AG10803 (cell line): ENCODE results near the gene EEF1E1.
A peak's percentile ranks its signal among the peaks of the same experiment; 100 is the strongest.

Experiments
- DNase-seq: peaks from one replicate; pipeline ENCODE4 v3.0.0; 2010; ENCODE audit warnings: low read depth
- H3K4me3 ChIP-seq: 2 replicates; pipeline ENCODE4 v1.5.1; 2011; ENCODE audit warnings: mild to moderate bottlenecking, low read length, control low read depth
- TF ChIP-seq, protein P1 (sequence below): conservative IDR thresholded peaks from 2 replicates; pipeline ENCODE4 v1.5.1; 2011; ENCODE audit warnings: mild to moderate bottlenecking, low read length, control low read depth, inconsistent platforms

EEF1E1 gene

DNA sequence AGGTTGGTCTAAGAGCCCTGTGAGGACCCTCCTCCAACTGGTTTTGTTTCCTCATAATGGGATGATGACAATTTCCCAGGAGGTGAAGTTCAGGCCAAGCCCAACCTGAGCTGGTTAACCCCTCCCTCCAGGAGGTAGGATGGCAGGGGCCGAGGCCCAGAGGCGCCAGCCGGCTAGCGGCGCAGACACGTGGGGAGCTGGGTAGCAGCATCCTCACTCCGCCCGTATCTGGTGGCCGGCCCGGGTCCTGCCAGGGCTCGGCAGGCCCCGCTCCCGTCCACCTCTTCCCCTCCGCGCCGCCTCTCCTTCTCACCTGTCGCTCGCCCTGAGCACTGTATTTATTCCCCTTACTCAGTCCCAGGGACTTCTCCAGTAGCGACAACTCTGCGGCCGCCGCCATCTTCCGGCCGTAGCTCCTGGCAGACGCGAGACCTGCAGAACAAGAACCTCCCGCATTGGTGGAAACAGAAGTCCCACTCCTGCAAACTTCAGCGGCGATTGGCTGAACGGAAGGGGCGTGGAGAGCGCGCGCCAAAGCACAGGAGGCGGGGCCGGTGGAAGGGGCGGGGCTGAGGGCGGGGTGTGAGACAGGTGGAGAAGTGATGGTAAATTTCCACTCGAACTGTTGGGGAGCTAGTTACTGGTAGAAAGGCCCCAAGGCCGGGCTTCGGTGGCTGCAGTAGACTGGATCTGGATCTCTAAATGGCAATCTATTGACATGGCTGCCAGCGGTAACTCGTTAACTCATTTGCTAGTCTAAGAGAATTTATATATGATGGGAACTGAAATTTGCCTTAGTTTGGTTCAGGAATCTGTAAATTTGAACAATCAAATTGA is at the start of gene EEF1E1:
Gene EEF1E1, minus strand, starts transcription at position 427 of the 837 bp plus-strand sequence. Its CDS starts 27 bp downstream, at position 400.
- TF ChIP-seq, protein P1, sequence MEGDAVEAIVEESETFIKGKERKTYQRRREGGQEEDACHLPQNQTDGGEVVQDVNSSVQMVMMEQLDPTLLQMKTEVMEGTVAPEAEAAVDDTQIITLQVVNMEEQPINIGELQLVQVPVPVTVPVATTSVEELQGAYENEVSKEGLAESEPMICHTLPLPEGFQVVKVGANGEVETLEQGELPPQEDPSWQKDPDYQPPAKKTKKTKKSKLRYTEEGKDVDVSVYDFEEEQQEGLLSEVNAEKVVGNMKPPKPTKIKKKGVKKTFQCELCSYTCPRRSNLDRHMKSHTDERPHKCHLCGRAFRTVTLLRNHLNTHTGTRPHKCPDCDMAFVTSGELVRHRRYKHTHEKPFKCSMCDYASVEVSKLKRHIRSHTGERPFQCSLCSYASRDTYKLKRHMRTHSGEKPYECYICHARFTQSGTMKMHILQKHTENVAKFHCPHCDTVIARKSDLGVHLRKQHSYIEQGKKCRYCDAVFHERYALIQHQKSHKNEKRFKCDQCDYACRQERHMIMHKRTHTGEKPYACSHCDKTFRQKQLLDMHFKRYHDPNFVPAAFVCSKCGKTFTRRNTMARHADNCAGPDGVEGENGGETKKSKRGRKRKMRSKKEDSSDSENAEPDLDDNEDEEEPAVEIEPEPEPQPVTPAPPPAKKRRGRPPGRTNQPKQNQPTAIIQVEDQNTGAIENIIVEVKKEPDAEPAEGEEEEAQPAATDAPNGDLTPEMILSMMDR: no peak
- DNase-seq: peak; percentile 91
- peak within 1 kb of the TSS; percentile 89 for H3K4me3 ChIP-seq

DNA sequence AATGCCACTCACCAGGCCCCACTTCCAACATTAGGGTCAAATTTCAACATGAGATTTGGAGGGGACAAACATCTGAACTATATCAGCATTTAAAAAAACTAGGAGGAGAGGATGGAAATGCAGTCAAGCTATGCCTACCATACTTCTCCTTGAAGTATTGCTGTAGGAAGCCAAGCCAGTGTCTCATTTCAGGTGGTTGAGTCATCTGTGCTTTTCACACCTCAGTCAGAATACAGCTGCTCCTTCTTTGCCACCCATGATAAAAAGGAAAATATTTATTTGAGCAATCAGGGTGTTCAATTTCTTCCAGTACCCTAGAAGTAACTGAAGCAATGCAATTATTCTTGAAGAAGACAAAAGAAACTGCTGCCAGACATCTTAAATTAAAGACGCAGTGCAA is 47.0 kb upstream of the EEF1E1 start:
- no peak overlapping the region for H3K4me3 ChIP-seq
- TF ChIP-seq, protein P1: no peak
- no peak for DNase-seq

DNA sequence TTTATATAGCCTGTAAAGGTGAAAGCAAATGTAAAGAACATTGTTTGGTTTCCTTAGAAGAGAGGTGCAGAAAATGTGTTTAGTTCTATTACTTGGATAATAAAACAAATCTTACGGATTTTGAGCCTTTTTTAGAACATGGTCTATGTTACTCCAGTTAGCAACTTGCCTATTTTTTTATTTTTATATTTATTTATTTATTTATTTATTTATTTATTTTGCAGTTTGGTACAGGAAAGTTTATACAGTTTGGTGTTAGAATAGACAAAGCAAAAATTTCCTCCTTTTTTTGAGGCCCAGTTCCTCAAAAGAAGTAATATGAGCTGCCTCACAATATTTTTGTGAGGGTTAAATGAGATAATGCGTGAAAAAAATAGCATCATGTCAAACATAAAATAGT is 41.6 kb upstream of the EEF1E1 start:
- DNase-seq: no peak
- H3K4me3 ChIP-seq: no peak overlapping the region
- TF ChIP-seq, protein P1: no peak

DNA sequence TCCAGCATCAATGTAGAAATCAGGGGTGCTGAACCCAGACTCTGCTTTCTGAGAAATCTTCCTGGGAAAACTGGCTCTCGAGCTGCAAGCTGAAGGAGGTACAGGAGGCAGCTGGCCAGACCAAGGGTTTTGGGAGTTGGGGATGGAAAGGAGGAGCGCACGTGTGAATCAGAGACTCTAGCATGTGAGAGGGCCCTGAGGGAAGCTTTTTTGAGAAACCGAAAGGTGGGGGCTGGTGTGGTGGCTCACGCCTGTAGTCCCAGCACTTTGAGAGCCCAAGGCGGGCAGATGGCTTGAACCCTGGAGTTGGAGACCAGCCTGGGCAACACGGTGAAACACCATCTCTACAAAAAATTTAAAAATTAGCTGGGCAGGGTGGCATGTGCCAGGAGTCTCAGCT is 37.1 kb upstream of the EEF1E1 start:
- no peak for DNase-seq
- no peak overlapping the region for H3K4me3 ChIP-seq
- TF ChIP-seq, protein P1: no peak

DNA sequence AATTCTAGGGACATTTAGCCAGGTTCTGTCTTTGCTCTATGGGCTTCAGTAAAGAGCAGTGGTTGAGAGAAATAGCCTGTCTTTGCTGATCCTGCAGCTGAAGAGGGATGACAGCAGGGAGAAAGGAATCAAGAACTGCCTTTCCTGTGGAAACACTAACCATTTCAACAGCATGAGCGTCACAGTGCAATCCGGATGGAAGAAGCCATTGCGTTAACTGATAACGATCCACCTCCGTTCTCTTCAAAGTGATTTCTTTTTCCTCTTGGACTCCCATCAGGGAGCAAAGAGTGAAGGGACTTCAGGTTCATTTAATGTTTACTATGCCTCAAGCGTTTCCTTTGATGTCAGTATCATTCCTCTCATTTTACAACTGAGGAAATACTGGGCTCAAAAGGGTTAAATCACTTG is 35.2 kb upstream of the EEF1E1 start:
- no peak overlapping the region for H3K4me3 ChIP-seq
- TF ChIP-seq, protein P1: no peak
- no peak for DNase-seq

DNA sequence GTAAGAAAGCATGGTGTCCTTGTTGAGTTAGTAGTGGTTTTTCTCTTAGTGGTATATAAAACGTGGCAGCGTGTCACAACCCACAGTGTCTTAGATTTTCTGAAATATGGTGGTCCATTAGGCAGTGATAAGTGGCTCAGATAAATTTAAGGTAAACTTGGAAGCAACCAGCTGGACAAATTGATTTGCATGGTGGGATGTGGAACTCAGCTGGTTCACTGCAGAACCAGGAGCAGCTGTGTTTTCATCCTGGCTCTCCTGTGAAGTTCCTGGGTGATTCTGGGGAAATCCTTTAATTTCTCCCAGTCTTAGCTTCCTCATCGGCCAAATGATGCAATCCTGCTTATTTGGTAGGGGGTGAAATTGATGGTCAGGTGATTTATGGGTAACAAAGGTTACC is 32.9 kb upstream of the EEF1E1 start:
- H3K4me3 ChIP-seq: no peak overlapping the region
- no peak for DNase-seq
- TF ChIP-seq, protein P1: no peak

DNA sequence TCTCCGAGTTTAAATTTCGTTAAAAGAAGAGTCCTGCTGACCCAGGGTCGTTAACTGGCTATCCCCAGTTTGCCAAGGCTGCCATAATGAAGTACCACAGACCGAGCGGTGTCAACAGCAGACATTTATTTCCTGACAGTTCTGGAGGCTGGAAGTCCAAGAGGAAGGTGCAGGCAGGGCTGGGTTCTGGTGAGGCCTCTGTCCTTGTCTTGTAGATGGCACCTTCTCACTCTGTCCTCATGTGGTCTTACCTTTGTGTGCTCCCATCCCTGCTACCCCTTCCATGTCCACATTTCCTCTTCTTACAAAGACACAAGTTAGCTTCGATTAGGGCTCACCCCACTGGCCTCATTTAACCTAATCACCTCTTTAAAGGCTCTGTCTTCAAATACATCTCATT is 29.8 kb upstream of the EEF1E1 start:
- no peak for DNase-seq

More for the DNA sequence above, 29.8 kb upstream of the EEF1E1 start:
- TF ChIP-seq, protein P1: no peak
- H3K4me3 ChIP-seq: no peak overlapping the region
